Fibroblast of the aortic adventitia (primary cell): Measurements from ENCODE around the gene PIWIL1. TPM values are rescaled to one million over a fixed set of nuclear protein-coding genes. Genes with fewer than 3 reads are reported as not detected.

Source experiments
- DNase-seq: peaks from one replicate; pipeline ENCODE4 v3.0.0-alpha.2; 2010; ENCODE audit warnings: low read depth
- H3K4me3 ChIP-seq: 2 replicates; pipeline ENCODE4 v1.5.1; 2011; ENCODE audit warnings: low read depth, mild to moderate bottlenecking, control low read depth, low read length, moderate library complexity
- CTCF ChIP-seq: IDR thresholded peaks from 2 replicates; pipeline ENCODE4 v1.5.1; 2011; ENCODE audit warnings: mild to moderate bottlenecking, low read length, control low read depth, inconsistent platforms; ENCODE audit not compliant: insufficient read depth
- total RNA-seq: library from RNA; depleted of rRNA; stranded (reverse); fragments of >200 nt; gene quantifications from 2 replicates; pipeline ENCODE4 v1.2.3, GENCODE V29; 2012; ENCODE audit warnings: low replicate concordance

PIWIL1 gene
- total RNA-seq, 1 donor = not detected

- TF ChIP-seq CTCF = peak; percentile 47
- H3K4me3 ChIP-seq = no peak overlapping the region
- peak; percentile 58 for DNase-seq
These were observed 1.9 kb upstream of the PIWIL1 start for GRCh38 chr12:130335517-130336392.

- no peak for TF ChIP-seq CTCF
- no peak for DNase-seq
- no peak overlapping the region for H3K4me3 ChIP-seq
These were observed 782 bp upstream of the PIWIL1 start for GRCh38 chr12:130336723-130337487.

GRCh38 chr12:130338794-130339601 is 1.3 kb downstream of the PIWIL1 start:
- DNase-seq = no peak
- TF ChIP-seq CTCF = no peak

GRCh38 chr12:130339951-130340350 is 2.3 kb downstream of the PIWIL1 start:
- no peak for TF ChIP-seq CTCF
- no peak overlapping the region for H3K4me3 ChIP-seq
- no peak for DNase-seq

More at GRCh38 chr12:130338794-130339601, 1.3 kb downstream of the PIWIL1 start:
- no peak overlapping the region for H3K4me3 ChIP-seq

- H3K4me3 ChIP-seq = no peak overlapping the region
- DNase-seq = no peak
- no peak for TF ChIP-seq CTCF
These were observed 4.8 kb downstream of the PIWIL1 start for GRCh38 chr12:130342442-130342841.

- no peak for TF ChIP-seq CTCF
- no peak for DNase-seq
- no peak overlapping the region for H3K4me3 ChIP-seq
These were observed 5.2 kb downstream of the PIWIL1 start for GRCh38 chr12:130342842-130343241.
